T-helper 1 cell treated with Interleukin-12 subunit alpha and Interleukin-12 subunit beta and Interleukin-4 antibody, amounts not matched to agents 30 ng/mL and 1 ng/mL, for 36 hours (primary cell): ENCODE measurements around the gene MCTP1. TPM values are rescaled to one million over a fixed set of nuclear protein-coding genes. Genes with fewer than 3 reads are reported as not detected.
"Not testable (repeated sequence)": the region's sequence is repeated elsewhere in the genome, so short reads cannot be mapped to it uniquely, and the experiment has no call there.

Experiments used
- intact Hi-C: fragments of 100-400 bp; cut with micrococcal nuclease; formaldehyde crosslinking; loops from one replicate; pipeline ENCODE4 v1.15.1; 2024
- total RNA-seq: library from RNA; stranded (reverse); gene quantifications from 2 replicates; pipeline ENCODE4 v1.2.3, GENCODE V29; 2022

MCTP1 gene
- total RNA-seq, 1 donor from 2014 or later = 0.10 TPM

DNA sequence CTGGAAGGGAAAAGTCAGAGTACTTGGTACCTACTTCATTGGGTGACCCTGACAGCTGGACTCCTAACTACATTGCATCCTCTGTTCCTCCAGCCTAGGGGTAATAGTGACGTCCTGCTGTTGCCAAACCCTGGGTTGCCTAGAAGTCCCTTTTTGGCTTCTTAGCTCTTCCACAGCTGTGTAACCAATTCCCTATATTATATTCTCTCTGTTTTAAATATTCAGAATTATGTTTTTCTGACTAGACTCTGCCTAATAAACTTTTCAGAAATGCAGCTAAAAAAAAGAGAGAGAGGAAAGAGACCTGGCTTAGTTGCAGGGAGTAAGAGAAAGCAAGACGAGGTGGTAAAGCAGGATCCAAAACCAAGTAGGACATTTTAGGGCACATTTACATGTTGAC lies 28.4 kb downstream of the MCTP1 start:
- intact Hi-C loops = no loop called here

DNA sequence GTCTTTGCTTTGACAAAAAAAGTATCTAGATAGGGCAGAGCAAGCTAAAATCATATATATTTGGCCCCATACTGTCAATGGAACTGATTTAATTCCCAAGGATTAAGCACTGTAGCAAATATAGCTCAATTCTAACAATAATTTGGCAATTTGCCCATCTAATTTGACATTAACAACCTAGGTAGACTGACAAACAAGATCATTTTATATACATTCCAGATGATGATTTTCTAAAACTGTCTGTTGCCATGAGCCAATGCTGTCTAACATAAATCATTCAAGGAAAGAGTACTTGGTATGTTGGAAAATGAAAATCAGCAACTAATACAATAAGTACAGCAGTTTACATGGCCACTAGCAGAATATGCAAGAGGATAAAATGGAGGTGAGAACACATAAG lies 32.1 kb downstream of the MCTP1 start:
- intact Hi-C loops = no loop called here

DNA sequence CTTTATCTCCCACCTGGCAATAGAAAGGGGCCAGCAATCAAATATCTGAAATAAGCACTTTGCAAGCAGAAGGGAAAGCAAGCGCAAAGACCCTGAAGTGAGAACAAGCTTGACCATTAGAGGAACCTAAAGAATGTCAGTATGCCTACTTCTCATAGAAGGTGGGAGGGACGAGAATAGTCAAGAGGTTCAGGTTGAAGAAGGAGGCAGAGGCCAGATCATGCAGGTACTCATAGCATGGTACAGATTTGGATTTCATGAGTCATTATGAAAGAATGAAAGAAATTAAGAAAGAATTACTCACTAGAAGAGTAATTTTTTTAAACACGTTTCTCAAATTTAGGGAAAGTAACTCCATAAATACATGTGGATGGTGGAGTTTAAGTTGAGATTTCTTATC lies 33.7 kb downstream of the MCTP1 start:
- intact Hi-C loops = no loop called here

DNA sequence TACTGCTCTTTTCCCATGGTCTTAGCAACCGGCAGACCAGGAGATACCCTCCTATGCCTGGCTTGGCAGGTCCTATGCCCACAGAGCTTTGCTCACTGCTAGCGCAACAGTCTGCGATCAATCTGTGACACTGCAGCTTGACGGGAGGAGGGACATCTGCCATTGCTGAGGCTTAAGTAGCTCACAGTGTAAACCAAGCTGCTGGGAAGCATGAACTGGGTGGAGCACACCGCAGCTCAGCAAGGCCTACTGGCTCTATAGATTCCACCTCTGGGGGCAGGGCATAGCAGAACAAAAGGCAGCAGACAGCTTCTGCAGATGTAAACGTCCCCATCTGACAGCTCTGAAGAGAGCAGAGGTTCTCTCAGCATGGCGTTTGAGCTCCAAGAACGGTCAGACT lies 40.4 kb downstream of the MCTP1 start:
- intact Hi-C loops = no loop called here

DNA sequence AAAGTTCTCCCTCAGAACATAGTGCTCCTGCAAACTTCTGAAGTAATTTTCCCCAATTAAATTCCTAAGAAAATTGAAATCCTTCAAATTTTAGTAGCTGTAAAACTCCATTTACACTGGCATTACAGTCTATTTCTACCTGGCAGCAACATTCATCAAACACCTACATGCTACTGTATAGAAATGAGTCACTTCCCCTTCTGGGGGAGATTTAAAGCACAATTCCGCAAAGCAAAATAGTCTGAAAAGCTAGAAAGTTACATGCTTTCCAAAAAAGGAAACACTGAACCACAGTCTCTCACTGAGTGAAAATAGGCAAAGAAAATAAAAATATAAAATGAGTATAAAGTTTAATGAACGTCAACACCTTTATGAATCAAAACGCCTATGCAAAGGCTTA lies 43.3 kb downstream of the MCTP1 start:
- intact Hi-C loops = no loop called here

DNA sequence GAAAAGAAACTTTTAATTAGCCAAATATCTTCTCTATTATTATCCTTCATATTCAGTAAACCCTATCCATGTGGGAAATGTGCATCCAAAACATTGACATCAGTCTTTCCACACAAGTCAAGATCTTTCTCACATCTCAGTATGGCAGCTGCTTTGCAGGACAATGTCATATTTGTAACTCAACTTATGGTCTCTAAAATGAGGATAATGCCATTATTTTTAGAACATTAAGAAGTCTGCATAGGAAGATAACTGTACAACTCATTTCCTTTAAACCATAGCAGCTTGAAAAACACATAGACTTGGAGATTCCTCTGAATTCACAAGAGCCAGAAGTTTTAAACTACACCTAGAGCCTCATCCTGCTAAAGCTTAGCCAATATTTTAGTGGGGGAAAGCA lies 43.7 kb downstream of the MCTP1 start:
- intact Hi-C loops = no loop called here

DNA sequence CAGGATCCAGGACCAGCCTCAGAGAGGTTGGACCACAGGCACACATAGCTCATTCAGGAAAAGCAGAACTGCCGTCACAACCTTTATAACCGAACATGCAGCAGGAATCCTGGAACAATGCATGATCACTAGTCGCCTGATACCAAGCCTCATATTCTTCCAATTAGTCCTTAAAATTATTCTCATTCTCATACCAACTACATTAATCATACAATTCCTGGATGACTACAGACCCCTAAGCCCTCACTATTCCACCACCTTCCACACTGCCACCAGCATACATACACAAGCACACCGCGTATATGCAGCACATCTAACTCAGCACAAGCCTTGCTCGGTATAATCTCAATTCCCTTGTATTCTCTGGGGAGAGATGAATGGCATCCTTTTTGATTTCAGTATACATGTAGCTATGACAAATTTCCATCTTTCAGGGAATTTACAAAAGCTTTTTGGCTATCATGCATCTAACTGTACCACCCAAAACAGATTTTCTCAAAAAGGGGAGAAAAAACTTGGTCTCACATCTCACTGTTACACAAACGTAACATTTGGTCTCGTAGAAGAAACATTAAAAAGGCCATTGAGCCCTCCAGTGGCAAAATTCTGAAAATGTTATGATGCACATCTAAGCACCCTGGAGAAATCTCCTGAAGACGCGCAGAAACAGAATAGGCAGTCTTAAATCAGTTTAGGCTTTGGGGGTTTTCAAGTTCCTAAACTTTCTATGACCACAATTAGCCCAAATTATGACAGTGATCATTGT lies 46.2 kb downstream of the MCTP1 start:
- intact Hi-C loops = no loop called here

DNA sequence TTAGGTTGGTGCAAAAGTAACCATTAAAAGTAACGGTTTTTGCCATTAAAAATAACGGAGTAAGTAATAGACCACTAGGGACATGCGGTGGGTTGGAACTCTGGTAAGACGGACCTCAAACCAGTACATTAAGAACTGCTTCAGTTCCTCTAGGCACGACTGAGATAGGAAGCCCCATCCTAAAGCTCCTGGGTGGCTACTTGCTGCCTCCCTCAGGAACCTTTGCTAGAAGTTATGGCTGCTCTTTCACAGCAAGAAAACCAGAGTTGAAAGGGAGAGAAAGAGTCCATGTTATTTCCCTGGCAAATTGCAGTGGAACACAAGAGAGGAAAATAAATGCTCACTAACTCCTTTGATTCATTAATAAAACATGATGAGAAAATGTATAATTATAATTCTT lies 47.6 kb downstream of the MCTP1 start:
- intact Hi-C loops = no loop called here

DNA sequence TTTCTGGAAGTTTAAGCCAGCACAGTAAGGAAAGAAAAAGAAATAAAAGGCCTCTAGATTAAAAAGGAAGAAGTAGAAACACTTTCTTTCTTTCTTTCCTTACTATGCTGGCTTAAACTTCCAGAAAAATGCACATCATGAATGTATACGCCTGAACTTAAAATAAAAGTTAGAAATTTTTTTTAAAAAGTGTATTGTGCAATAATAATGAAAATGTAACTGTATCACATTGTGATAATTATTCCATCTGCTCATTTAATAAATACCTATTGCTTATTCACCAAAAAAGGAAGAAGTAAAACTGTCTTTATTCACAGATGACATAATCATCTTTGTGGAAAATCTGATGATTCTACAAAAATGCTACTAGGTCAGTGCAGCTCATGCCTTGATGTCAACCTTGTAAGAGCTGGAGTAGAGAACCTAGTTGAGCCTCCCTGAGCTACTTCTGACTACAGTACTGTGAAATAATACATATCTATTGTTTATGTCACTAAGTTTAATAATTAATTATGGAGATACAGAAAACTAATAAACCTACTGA lies 49.4 kb downstream of the MCTP1 start:
- intact Hi-C loops = no loop called here

DNA sequence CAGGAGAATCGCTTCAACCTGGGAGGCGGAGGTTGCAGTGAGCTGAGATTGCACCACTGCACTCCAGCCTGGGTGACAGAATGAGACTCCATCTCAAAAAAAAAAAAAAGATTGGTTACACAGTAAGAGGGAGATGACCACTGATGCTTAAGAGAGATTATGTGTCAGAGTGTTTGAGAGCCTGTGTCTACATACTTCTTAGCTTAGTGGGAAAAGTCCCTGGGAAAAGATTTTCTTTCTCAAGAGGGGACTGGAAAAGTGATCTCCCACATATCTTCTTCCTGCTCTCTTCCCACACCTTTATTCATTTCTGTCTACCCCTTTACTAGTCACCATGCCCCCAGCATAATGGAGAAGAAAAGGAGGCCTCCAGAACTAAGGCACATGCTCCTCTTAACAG lies 55.2 kb downstream of the MCTP1 start:
- intact Hi-C loops = no loop called here

DNA sequence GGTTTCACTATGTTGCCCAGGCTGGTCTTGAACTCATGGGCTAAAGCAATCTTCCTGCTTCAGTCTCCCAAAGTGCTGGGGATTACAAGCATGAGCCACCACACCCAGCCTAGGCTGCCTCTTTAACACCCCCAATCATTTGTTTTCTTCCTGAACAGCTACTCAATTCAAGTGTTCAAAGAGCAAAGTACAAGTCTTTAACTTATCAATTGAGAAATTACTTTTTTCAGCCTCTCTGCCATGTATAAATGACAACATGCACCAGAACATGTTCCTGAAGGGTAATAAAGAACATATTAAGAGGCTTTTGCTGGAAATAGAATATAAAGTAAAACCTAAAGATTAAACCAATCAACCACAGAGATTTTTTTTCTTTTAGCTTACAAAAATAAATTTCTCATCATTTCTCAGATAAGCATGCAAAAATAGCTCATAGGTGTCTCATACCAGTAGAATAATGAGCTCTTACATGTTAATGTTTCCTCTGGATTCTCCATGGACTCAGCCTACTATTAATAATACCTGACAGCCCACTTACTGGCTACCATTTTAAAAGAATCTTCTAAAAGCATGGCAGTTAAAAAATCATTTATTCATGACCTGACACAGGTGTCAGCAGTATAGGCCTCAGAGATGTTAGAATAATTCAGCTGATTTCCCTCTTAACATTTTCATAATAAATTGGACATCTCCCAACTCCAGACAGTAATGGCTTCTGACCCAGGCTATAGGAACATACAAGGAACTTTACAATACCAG lies 60.0 kb downstream of the MCTP1 start:
- intact Hi-C loops = no loop called here

DNA sequence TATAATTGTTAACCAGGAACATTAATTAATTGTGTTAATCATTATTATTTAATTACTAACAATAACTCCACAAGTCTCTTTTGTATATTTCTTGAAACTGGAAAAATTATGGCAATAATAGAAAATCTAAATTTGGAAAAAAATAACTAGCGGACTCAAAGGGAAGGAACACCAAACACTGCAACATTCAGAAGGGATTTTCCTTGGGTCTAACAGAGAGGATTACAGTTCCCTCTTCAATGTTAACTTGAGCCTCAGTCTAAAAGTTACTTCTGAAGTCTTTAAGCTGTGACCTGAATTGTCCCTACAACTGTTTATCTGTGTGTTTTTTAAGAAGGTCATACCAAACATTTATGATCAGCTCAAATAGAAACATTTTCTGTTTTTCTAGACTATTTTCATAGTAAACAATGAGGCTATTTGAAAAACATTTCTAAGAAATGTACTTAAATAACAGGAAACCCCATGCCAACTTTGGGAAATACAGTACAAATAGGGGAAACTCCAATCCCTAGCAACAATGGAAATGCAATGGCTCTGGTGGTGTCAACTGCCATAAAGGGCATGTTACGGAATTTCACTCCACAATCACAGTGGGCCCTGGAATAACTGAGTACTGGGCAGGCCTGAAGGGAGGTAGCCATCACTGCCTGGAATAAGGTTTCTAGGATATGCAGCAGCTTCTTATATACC lies 61.2 kb downstream of the MCTP1 start:
- intact Hi-C loops = no loop called here

DNA sequence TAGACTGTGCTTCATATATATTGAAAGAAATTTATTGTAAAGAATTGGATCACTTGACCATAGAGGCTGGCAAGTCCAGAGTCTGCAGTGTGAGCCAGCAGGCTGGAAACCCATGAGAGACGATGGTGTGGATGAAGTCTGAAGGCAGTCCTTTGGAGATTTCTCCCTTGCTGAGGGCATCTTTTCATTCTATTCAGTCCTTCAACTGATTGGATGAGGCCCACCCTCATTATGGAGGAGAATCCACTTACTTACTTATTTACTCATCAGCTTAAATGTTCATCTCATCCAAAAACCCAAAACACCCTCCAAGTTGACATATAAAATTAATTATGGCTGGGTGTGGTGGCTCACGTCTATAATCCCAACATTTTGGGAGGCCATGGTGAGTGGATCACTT lies 62.1 kb downstream of the MCTP1 start:
- intact Hi-C loops = no loop called here

DNA sequence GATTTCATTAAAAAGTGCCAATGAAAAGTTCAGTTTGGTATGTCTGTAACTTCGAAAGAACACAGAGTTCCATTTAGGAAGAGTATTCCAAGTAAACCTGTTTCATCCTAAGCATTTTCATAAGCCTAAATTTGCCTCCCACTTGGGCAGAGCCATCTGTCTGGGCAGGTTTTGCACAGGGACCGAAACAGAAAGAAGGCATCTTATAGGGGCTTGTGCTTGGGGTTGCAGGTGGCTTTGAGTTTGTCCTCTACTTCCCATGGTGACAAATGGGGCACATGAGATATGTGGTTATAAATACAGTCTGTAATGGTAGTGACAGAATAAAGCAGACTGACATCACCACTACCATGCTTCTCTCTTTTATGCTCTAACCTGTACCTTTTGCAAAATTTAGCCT lies 63.7 kb downstream of the MCTP1 start:
- intact Hi-C loops = no loop called here

DNA sequence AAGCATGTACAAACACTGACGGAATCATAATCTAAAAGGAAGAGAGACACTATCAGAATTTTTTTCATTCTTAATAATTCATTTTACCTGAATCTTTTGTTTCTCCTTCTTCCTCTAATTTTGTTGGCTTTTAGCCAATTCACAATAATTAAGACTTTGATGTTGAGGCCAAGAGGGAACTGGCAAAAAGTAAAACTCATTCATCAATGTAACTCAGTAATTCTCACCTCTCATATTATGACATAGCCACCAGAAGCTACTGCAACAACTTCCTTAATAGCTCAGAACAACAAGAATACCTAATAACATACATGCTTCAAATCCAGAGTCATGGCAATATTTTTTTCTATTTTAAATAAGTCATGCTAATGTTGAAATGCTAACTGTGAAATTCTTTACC lies 64.5 kb downstream of the MCTP1 start:
- intact Hi-C loops = no loop called here

DNA sequence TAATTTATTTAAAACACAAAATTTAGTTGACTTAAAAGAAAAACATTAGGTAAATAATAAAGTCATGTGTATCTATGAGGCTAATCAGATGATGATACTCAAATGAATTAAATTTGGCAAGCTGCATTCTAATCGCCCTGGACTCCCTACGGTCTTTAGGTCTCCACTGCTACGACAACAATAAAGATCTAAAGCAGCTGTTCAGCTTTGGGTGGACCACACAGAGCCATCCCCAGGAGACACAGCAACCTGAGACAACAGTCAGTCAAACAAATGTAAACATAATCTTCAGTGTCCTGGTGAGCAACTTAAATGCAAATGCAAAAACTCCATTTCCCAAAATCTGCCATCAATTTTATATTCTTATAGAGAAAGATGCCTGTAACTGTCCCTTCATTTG lies 65.5 kb downstream of the MCTP1 start:
- intact Hi-C loops = no loop called here

DNA sequence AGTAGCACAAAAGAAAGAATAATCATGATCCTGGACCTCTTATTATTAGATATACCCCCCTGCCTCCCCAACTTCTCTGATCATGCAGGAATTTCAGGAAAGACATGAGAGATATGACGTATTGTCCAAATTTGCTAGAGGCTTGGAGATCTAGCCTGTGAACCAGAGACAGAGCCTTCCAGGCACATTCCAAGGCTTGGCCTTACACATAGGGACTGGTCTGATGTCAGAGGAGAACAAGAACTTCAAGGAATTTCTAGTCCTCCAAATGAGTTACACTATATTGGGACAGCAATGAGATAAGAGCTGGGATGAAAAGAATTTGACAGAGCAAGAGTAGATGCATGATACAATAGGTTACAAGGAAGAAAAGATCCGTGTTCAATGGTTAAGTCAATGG lies 67.0 kb downstream of the MCTP1 start:
- intact Hi-C loops = no loop called here

DNA sequence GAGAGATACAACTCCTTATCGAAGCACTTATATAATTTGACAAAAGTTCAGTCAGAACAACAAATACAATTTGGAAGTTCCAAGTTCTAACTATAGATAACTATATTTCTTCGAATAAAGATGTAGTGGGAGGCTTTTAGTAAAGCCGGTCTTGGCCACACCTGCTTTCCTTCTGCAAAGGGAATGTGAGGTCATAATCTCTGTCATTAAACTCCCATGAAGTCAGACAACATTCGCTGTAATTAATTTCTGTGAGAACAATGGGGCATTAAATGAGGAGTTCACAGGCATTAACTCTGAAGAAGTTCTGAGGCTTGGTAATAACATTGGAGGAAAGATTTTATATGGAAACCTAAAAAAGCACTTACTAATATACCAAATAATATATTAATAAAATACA lies 67.5 kb downstream of the MCTP1 start:
- intact Hi-C loops = no loop called here

DNA sequence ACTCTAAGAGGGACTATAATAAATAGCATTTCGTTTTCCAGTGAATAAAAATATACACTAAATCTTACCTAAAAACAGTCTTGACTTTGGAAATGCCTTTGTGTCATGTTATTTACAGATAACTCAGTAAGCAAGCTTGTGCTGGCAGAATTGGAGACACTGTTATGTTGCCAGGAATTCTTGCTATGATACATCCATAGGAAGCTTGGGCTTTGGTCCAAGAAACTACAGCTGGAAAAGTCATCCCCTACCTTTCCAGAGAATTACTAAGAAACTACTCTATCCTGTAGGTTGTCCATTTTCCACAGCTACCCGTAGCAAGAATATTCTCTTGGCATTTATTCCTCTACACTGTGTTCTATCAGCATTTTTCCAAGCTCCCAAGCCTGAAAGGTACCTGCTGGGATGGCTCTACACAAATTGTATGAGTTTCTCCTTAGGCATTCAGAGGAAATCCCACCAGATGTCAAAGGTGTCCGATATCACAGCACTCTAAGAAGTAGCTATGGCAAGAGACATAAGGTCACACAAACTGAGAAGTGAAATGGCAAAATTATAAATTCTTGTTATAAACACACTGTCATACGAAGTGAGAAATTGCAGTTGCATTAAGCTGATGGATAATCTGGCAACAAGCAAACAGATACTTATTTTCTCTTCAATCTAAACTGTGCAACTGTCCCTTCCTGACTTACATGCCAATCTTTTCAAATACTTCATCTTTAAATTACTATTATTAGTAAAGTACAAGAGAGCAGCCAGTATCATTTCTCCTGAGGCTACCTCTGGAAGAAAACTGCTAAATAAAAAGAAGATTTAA lies 68.5 kb downstream of the MCTP1 start:
- intact Hi-C loops = no loop called here

DNA sequence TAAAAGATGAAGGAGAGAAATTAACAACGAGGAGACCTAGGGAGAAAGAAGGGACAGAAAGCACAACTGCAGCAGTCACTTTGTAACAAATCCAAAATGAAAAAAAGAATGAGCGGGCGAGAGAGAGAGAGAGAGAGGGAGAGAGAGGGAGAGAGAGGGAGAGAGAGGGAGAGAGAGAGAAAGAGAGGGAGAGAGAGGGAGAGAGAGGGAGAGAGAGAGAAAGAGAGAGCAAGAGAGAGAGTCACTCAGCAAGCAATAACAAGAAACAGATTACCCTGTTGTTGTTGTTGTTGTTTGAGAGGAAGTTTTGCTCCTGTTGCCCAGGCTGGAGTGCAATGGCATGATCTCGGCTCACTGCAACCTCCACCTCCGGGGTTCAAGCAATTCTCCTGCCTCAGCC lies 77.1 kb downstream of the MCTP1 start:
- intact Hi-C loops = not testable (repeated sequence)

DNA sequence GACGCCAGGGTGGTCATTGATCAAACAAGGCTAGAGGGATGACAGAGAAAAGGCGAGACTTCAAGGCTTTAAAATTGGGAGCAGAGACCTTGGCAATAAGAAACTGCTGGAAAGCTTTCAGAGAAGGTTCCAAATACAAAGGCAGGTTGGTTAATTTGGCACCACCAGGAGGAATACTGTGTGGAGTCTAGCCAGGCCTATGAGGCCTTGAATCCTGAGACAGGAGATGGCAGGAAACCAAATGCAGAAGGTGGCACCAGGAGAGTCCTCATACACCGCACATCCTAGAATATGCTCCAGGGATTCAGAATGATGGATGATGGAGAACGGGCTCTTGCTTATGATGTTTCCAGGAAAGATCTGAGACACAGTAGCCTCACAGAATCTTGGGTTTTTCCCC lies 90.0 kb downstream of the MCTP1 start:
- intact Hi-C loops = no loop called here
